Stimulated activated effector memory CD8-positive, alpha-beta T cell treated with anti-CD3 and anti-CD28 coated beads, Interleukin-12 subunit alpha, Interleukin-12 subunit beta, amount 100 ng/mL, for 72 hours (primary cell): ENCODE measurements around the gene DHX34.
A peak's percentile ranks its signal among the peaks of the same experiment; 100 is the strongest.
"Not testable (repeated sequence)": the region's sequence is repeated elsewhere in the genome, so short reads cannot be mapped to it uniquely, and the experiment has no call there.

Experiments used
- ATAC-seq: fragments of 150-1000 bp; cut with Tn5 transposase; 2 replicates; pipeline ENCODE4 v1.10.0; 2021
- DNase-seq, 2 donors: peaks; one replicate each; pipeline ENCODE4 v3.0.0; 2021 to 2022; ENCODE audit warnings: low spot score in 2 of 2
- H3K27ac Mint-ChIP-seq: one replicate; pipeline ENCODE4 v1.8.0; 2022; ENCODE audit warnings: mild to moderate bottlenecking, mixed read lengths
- H3K36me3 Mint-ChIP-seq: one replicate; pipeline ENCODE4 v1.8.0; 2022; ENCODE audit warnings: mild to moderate bottlenecking, mixed read lengths
- H3K4me1 Mint-ChIP-seq: one replicate; pipeline ENCODE4 v1.8.0; 2022; ENCODE audit warnings: mixed read lengths
- H3K4me3 Mint-ChIP-seq: one replicate; pipeline ENCODE4 v1.8.0; 2022; ENCODE audit warnings: mild to moderate bottlenecking, mixed read lengths
- H3K9me3 Mint-ChIP-seq: one replicate; pipeline ENCODE4 v1.8.0; 2022; ENCODE audit warnings: mixed read lengths

DHX34 gene

DNA sequence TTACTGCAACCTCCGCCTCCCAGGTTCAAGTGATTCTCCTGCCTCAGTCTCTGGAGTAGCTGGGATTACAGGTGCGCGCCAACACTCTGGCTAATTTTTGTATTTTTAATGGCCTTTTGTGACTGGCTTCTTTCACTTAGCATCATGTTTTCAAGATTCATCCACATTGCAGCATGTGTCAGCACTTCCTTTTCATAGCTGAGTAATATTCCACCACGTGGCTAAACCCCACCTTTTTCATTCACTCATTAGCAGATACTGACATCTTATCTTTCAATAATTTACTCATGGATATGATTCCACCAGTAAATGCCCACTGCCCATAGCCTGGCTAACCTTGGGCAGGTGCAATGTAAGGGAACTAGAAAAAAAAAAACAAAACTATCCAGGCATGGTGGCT, 32.6 kb upstream of the DHX34 start:
- Mint-ChIP-seq H3K4me1 (peaks cover 5% of the 10 kb centered on the region), H3K9me3 (no peaks in the 10 kb centered on the region), H3K36me3 (no peaks in the 10 kb centered on the region), H3K27ac (no peak overlapping the region), H3K4me3 (no peak overlapping the region)
- ATAC-seq (no peak), DNase-seq (no peak)

DNA sequence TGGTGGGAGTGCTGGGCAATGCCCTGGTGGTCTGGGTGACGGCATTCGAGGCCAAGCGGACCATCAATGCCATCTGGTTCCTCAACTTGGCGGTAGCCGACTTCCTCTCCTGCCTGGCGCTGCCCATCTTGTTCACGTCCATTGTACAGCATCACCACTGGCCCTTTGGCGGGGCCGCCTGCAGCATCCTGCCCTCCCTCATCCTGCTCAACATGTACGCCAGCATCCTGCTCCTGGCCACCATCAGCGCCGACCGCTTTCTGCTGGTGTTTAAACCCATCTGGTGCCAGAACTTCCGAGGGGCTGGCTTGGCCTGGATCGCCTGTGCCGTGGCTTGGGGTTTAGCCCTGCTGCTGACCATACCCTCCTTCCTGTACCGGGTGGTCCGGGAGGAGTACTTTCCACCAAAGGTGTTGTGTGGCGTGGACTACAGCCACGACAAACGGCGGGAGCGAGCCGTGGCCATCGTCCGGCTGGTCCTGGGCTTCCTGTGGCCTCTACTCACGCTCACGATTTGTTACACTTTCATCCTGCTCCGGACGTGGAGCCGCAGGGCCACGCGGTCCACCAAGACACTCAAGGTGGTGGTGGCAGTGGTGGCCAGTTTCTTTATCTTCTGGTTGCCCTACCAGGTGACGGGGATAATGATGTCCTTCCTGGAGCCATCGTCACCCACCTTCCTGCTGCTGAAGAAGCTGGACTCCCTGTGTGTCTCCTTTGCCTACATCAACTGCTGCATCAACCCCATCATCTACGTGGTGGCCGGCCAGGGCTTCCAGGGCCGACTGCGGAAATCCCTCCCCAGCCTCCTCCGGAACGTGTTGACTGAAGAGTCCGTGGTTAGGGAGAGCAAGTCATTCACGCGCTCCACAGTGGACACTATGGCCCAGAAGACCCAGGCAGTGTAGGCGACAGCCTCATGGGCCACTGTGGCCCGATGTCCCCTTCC, 28.9 kb upstream of the DHX34 start:
- Mint-ChIP-seq H3K9me3 (no peaks in the 10 kb centered on the region), H3K27ac (no peak overlapping the region), H3K4me1 (peaks cover 5% of the 10 kb centered on the region), H3K4me3 (no peak overlapping the region), H3K36me3 (no peaks in the 10 kb centered on the region)
- DNase-seq = no peak
- ATAC-seq = no peak

DNA sequence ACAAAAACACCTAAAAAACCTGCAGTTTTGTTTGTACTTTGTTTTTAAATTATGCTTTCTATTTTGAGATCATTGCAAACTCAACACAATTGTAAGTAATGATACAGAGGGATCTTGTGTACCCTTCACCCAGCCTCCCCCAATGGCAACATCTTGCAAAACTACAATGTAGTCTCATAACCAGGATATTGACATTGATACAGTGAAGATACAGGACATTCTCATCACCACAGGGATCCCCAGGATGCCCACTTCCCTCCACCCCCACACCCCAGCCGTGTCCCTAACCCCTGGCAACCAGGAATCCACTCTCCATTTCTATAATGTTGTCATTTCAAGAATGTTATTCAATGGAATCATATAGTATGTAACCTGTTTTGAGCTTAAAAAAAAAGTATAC, 27.5 kb upstream of the DHX34 start:
- Mint-ChIP-seq H3K36me3 (no peaks in the 10 kb centered on the region), H3K27ac (no peak overlapping the region), H3K4me1 (no peaks in the 10 kb centered on the region), H3K4me3 (no peak overlapping the region), H3K9me3 (no peaks in the 10 kb centered on the region)
- DNase-seq = no peak
- no peak for ATAC-seq

DNA sequence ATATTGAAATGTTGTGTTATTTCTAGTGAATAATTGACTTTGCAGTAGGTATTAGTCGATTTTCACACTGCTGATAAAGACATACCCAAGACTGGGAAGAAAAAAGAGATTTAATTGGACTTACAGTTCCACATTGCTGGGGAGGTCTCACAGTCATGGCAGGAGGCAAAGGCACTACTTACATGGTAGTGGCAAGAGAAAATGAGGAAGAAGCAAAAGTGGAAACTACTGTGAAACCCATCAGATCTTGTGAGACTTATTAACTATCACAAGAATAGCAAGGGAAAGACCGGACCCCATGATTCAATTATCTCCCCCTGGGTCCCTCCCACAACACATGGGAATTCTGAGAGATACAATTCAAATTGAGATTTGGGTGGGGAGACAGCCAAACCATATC, 27.1 kb upstream of the DHX34 start:
- H3K4me3 Mint-ChIP-seq = no peak overlapping the region
- no peak overlapping the region for H3K27ac Mint-ChIP-seq
- no peak for ATAC-seq
- no peak for DNase-seq
- no peaks in the 10 kb centered on the region for H3K9me3 Mint-ChIP-seq
- H3K4me1 Mint-ChIP-seq = no peaks in the 10 kb centered on the region
- H3K36me3 Mint-ChIP-seq = no peaks in the 10 kb centered on the region

DNA sequence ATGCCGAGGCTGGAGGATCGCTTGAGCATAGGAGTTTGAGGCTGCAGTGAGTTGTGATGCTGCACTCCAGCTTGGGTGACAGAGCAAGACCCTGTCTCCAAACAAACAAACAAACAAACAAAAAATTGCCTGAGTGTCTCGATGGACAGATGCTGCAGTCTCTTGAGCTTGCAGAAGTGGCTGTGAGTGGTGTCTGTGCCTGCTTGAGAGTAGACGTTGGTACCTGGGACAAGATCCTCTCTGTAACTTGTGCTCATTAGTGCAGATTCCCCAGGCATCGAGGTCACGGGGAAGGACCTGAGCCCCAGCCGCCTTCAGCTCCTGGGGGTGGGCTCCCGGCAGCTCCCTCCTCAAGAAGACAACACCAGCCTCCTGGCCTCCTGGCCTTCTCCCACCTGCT, 25.7 kb upstream of the DHX34 start:
- ATAC-seq (no peak), DNase-seq (no peak)
- H3K4me1 Mint-ChIP-seq = no peaks in the 10 kb centered on the region
- no peak overlapping the region for H3K27ac Mint-ChIP-seq
- no peaks in the 10 kb centered on the region for H3K36me3 Mint-ChIP-seq
- no peaks in the 10 kb centered on the region for H3K9me3 Mint-ChIP-seq
- no peak overlapping the region for H3K4me3 Mint-ChIP-seq

DNA sequence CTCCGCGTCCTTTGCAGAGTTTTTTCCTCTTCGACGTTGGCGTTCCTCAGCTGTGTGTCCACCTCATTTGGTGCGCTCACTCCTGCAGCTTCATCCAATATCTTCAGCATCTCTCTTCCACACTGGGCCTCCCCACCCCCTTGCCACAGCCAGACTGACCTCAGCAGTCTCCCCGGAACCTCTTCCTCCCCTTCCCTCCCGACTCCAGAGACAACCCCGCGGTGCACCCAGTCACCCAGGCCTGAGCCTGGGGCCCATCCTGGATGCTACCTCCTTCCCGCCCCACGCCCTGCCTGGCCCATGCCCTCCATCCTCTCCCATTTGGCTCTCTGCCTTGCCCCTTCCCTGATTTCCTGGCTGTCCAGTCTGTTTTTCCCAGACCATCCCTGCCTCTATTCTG, 25.2 kb upstream of the DHX34 start:
- no peaks in the 10 kb centered on the region for H3K9me3 Mint-ChIP-seq
- ATAC-seq = no peak
- DNase-seq = no peak
- H3K4me1 Mint-ChIP-seq = no peaks in the 10 kb centered on the region
- H3K36me3 Mint-ChIP-seq = no peaks in the 10 kb centered on the region
- H3K27ac Mint-ChIP-seq = no peak overlapping the region
- no peak overlapping the region for H3K4me3 Mint-ChIP-seq

DNA sequence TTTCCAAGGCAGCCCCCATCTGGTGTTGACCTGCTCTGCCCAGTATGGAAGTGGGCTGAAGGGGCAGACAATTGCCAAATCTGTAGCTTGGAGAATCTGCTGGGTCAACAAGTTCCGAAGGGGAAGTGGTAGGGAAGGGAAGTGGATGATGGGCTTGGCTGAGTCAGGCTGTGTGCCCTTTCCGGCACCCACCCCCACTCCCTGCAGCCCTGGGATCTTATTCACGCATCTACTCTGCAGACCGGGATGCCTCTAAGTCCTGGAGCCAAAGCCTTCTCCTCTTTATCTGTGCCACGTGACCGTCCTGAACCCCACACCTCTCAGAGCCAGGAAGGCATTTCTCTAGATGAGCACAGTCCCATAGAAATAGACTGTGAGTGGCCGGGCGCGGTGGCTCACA, 24.6 kb upstream of the DHX34 start:
- DNase-seq = no peak
- Mint-ChIP-seq H3K27ac (no peak overlapping the region), H3K4me1 (no peaks in the 10 kb centered on the region), H3K9me3 (no peaks in the 10 kb centered on the region), H3K36me3 (no peaks in the 10 kb centered on the region), H3K4me3 (no peak overlapping the region)
- no peak for ATAC-seq

DNA sequence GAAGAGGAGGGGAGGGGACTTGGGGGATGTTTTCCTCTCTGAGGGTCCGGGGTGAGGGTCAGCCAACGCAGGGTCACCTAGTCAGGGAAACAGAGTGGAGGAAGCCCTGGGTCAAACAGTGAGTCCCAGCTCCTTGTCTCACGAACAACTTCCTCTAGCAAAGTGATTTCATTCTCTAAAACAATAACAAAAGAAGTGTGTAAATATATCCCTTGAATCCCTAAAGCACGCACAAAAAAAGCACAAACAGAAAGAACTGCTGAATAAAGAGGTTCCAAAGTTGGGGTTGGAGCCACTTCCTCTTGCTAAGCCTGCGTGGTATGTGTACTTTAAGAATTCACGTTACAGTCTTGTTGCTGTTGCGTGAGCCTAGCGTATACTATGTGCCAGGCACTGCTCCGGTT, 18.6 kb upstream of the DHX34 start:
- no peaks in the 10 kb centered on the region for H3K4me1 Mint-ChIP-seq
- H3K9me3 Mint-ChIP-seq = no peaks in the 10 kb centered on the region
- no peaks in the 10 kb centered on the region for H3K36me3 Mint-ChIP-seq
- ATAC-seq (no peak), DNase-seq (no peak)
- no peak overlapping the region for H3K4me3 Mint-ChIP-seq
- no peak overlapping the region for H3K27ac Mint-ChIP-seq

DNA sequence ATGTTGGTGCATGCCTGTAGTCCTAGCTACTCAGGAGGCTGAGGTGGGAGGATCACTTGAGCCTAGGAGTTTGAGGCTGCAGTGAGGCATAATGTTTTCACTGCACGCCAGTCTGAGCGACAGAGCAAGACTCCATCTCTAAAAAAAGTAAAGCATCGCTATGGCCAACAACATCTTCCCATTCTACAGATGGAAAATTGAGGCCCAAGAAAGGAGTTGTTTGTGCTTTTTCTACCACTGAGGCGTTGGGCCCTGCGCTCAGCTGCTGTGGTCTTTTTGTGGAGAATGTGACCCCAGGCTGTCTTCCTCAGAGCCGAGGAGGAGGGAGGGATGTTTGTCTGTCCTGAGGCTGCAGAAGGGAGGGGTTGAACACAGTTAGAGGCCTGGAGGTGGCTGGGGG, 17.6 kb upstream of the DHX34 start:
- H3K4me3 Mint-ChIP-seq = no peak overlapping the region
- no peaks in the 10 kb centered on the region for H3K9me3 Mint-ChIP-seq
- DNase-seq (no peak), ATAC-seq (no peak)
- H3K4me1 Mint-ChIP-seq = peaks cover 5% of the 10 kb centered on the region
- no peaks in the 10 kb centered on the region for H3K36me3 Mint-ChIP-seq
- H3K27ac Mint-ChIP-seq = no peak overlapping the region

DNA sequence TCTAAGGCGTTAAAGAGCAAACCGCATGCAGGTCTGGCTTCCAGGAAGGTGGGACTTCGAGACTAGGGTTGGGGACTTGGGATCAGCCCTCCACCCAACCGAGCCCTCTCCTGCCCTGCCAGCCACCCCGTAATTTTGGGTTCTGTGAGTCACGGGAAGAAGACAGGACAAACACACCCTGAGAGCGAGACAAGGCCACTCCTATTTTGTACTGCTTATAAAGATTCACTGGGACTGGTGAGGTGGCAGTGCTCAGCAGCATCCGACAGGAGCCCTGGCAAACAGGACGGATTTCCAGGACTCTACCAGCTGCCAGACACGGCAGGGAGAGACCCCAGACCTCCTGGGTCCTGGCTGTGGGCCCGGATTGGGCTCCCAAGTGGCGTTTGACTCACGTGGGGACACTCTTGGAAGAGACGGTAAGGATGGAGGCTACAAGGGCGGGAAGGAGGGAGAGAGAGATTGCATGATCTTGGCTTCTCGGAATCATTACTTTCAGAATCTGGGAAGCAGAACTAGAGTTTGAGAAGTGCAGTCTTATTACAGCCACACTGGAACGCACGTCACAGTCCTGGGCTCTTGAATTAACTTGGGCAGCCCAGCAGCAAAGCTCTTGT, 17.1 kb upstream of the DHX34 start, which contains the start of gene C5AR2:
TSS of gene C5AR2 (plus strand) at position 245 of the 617 bp plus-strand sequence. CDS start 8,625 bp downstream, outside the sequence.
- no peaks in the 10 kb centered on the region for H3K36me3 Mint-ChIP-seq
- H3K4me3 Mint-ChIP-seq = no peak within 1 kb of the TSS
- ATAC-seq (no peak), DNase-seq (no peak)
- no peaks in the 10 kb centered on the region for H3K9me3 Mint-ChIP-seq
- H3K27ac Mint-ChIP-seq = no peak within 1 kb of the TSS
- H3K4me1 Mint-ChIP-seq = peaks cover 10% of the 10 kb centered on the region

DNA sequence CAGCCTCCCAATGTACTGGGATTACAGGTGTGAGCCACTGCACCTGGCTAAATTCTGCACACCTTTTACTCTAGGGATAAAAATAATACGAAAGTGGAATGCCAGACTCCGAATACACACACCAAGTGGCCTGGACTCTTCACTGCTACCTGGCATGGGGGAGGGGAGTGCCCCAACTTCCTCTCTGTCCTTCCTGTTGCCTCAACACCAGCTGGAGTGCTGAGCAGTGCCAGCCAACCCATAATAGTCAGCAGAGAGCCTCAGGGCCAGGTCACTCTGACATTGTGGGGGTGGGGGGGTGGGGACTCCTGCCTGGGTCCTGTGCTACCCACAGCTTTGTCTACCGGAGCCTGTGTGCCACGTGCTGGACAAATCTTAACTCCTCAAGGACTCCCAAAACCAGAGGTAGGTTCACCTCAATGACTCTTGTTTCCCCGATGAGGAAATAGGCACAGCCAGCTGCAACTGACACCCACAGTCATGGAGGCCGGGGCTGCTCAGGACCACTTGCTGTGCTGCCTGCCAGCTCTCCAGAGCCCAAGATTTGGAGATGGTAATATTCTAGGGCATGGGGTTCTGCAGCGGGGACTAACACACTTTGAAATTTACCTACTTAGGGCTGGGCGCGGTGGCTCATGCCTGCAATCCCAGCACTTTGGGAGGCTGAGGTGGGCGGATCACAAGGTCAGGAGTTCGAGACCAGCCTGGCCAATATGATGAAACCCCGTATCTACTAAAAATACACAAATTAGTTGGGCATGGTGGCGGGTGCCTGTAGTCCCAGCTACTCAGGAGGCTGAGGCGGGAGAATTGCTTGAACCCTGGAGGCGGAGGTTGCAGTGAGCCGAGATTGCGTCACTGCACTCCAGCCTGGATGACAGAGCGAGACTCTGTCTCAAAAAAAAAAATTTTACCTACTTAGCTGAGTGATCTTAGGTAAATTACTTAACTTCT, 12.1 kb upstream of the DHX34 start:
- H3K4me3 Mint-ChIP-seq = peak overlapping the region; percentile 22

DNA sequence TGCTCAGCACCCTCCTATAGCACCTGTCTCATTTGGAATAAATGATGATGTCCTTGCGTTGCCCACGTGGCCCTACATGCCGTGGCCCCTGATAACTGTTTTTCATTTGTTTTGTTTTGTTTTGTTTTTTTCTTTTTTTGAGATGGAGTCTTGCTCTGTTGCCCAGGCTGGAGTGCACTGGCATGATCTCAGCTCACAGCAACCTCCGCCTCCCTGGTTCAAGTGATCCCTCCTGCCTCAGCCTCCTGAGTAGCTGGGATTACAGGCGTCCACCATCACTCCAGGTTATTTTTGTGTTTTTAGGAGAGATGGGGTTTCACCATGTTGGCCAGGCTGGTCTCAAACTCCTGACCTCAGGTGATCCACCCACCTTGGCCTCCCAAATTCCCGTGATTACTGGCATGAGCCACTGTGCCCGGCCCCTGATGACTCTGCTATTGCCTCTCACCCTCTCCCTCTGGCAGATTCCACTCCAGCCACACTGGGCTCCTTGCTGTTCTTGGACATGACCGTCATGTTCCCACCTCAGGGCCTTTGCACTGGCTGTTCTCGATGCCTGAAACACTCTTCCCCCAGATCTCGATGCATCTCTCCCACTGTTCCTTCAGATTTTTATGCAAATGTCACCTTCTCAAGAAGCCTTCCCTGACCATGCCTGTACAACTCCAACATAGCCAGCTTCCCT, 9.8 kb upstream of the DHX34 start:
- no peaks in the 10 kb centered on the region for H3K36me3 Mint-ChIP-seq
- no peak overlapping the region for H3K4me3 Mint-ChIP-seq
- no peak for ATAC-seq
- H3K4me1 Mint-ChIP-seq = peaks cover 13% of the 10 kb centered on the region
- H3K9me3 Mint-ChIP-seq = no peaks in the 10 kb centered on the region
- DNase-seq = no peak
- H3K27ac Mint-ChIP-seq = no peak overlapping the region

More for the DNA sequence above, 12.1 kb upstream of the DHX34 start:
- Mint-ChIP-seq H3K27ac (peak overlapping the region; percentile 90), H3K4me1 (peaks cover 13% of the 10 kb centered on the region)
- not testable (repeated sequence) for H3K9me3 Mint-ChIP-seq, DNase-seq, H3K36me3 Mint-ChIP-seq
- ATAC-seq = peak; percentile 47

DNA sequence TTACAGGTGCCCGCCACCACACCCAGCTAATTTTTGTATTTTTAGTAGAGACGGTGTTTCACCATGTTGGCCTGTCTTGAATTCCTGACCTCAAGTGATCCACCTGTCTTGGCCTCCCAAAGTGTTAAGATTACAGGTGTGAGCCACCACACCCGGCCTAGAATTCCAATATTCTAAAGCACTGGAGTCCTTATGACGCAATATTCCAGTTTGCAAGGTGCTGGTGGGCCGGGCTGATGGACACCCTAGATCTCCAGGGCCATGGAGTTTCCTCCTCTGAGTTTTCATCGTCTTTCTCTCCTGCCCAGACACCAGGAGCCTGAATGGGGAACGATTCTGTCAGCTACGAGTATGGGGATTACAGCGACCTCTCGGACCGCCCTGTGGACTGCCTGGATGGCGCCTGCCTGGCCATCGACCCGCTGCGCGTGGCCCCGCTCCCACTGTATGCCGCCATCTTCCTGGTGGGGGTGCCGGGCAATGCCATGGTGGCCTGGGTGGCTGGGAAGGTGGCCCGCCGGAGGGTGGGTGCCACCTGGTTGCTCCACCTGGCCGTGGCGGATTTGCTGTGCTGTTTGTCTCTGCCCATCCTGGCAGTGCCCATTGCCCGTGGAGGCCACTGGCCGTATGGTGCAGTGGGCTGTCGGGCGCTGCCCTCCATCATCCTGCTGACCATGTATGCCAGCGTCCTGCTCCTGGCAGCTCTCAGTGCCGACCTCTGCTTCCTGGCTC, 8.5 kb upstream of the DHX34 start:
- ATAC-seq = no peak
- Mint-ChIP-seq H3K27ac (no peak overlapping the region), H3K4me3 (no peak overlapping the region), H3K36me3 (no peaks in the 10 kb centered on the region), H3K9me3 (no peaks in the 10 kb centered on the region), H3K4me1 (peaks cover 13% of the 10 kb centered on the region)
- DNase-seq = no peak

DNA sequence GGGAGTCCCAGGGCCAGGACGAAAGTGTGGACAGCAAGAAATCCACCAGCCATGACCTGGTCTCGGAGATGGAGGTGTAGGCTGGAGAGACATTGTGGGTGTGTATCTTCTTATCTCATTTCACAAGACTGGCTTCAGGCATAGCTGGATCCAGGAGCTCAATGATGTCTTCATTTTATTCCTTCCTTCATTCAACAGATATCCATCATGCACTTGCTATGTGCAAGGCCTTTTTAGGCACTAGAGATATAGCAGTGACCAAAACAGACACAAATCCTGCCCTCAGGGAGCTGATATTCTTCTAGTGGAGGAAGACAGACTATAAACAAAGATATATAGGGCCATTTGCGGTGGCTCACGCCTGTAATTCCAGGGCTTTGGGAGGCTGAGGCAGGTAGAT, 7.4 kb upstream of the DHX34 start:
- DNase-seq (no peak), ATAC-seq (no peak)
- H3K36me3 Mint-ChIP-seq = no peaks in the 10 kb centered on the region
- H3K9me3 Mint-ChIP-seq = no peaks in the 10 kb centered on the region
- peaks cover 5% of the 10 kb centered on the region for H3K4me1 Mint-ChIP-seq
- H3K4me3 Mint-ChIP-seq = no peak overlapping the region
- no peak overlapping the region for H3K27ac Mint-ChIP-seq
